ENCODE measurements around the gene DSE.
A peak's percentile ranks its signal among the peaks of the same experiment; 100 is the strongest.

The DSE gene

DNA sequence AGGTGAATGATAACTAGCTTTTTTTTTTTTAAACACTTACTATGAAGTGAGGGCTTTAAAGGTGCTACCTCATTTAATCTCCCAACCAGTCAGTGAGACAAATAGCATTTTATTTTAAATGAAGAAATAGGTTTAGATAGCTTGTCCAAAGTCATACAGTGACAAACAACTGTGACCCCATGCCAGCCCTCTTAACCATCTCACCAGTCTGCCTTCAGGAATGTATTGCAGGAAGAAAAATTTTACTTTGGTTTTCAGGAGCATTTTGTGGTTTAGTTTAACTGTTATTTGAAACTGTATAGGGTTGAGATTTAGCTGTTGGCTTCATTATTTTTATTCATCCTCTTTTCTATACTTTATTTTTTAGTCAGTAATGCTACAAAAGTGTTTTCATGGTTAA, 18.6 kb downstream of the DSE start:
- DNase-seq = no peak

DNA sequence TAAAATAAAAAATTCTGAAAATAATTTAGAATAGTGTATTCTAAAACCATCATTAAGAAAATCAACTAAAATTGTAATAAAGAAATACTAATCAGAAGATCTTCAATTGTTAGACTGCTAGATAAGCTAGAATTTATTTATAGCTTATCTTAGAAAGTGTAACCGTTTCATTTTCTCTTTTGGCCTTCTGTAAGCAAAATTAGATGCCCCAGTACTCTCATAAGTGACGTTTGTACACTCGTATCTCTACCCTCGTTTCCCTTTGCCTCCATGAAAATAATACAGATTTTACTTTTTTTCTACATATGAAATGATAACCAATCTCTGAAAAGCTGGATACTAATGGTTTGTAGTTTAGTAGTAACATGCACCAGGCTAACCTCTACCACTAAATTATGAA, 19.8 kb downstream of the DSE start:
- DNase-seq = no peak

DNA sequence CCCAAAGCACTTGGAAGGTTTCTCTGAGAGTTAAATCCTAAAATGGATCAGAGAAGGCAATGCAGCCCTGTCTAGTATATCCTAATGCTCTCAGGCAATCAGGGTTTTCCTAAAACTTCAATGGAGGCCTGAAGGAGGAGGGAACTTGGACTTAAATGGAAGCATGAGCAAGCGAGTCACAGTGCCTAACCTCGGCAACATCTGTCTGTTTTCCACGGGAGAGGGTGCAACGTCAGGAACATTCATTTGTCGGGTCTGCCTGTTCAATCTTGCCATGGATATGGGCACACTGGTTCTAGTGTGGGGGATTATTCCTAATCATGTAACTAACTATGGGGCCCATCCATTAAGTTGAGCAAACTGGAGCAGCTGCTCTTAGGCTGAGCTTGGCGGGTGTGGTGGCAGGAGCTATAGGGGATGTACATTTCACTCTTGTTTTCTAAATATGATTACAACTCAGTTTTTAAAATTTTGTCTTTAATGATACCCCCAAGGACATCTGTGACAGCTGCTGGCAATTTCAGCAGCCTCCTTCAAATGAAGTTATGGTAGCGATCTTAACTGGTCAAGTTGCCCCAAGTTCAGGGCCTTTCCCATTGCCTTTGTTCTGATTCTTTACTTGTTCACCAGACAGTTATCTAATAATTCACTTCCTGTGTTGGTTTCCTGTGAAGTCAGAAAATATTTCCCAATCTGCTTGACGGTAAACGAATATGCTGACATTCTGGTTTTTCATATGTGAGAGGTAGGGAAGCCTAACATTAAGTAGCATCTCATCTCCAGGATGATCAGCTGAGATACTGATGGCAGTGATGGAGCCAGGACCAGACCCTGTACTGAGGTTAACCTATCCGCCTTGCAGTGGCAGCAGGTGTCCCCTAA, 21.6 kb downstream of the DSE start:
- DNase-seq = no peak

DNA sequence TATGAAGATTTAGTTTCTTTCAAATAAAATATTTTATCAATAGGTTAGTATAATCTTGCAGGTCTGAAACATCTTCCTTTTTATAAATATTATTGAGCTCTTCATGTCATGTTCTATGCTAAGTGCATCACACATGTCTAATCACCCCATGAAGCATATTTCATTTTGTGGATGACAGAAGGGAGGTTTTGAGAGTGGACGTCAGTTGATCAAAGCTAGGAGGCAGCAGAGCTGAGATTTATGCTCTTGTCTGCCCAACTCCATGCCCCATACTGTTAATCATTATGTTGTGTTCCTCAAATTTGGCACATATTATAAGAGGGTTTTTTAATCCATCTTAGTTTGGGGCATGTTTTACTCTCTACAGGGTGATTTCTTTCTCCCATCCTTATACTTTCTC, 22.7 kb downstream of the DSE start:
- DNase-seq = no peak

DNA sequence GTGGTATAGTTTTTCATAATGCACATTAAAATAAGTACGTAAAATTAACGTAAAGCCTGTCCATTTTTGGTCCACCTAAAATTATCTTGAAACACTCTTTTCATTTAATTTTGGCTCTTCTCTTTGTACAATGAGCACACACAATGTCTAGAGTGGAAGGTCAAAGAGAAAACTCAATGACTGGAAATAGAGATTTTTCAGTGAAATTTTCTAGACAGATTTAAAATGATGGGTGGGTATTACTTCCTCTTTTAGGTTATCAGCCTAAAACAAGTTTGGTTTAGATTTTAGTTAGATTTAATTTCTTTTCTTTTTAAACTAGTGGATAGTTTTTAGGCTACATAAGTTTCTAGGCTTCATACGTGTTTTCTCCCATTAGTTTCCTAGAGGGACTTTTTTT, 24.9 kb downstream of the DSE start:
- no peak for DNase-seq

DNA sequence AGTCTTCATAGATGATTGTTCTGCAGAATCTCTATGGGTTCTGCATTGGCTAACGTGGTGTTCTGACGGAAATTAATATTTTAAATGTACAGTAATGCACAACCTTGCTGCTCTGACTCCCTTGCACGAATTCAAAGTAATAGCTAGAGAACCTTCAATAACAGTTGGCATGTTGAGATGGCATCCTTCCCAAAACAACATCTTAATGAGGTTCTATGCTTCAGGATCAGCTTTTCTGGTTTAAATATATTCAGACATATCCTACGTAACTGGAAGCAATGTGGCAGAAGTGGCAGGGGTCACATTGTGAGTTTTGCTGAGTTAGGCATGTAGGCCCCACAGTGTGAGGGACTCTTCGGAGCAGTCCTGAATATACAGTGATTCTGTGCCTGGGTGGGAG, 25.7 kb downstream of the DSE start:
- no peak for DNase-seq

DNA sequence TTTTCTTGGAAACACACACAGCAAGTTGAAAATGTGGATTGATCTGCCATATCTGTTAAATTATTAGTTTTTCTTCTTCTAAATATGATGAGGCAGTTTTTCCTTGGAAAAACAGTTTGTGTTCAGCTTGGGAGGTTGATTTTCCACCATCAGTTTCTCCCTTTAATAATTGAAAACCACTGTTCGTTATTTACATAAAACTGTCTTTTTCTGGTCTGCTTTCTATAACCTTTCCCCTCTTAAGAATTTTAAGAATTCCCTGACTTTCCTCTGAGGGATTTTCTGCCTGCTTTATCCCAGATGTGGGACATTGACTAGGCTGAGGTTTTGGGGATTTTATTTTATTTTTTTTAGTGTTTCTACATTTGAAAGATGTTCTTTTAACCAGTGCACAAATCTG, 27.2 kb downstream of the DSE start:
- DNase-seq = peak; percentile 5

DNA sequence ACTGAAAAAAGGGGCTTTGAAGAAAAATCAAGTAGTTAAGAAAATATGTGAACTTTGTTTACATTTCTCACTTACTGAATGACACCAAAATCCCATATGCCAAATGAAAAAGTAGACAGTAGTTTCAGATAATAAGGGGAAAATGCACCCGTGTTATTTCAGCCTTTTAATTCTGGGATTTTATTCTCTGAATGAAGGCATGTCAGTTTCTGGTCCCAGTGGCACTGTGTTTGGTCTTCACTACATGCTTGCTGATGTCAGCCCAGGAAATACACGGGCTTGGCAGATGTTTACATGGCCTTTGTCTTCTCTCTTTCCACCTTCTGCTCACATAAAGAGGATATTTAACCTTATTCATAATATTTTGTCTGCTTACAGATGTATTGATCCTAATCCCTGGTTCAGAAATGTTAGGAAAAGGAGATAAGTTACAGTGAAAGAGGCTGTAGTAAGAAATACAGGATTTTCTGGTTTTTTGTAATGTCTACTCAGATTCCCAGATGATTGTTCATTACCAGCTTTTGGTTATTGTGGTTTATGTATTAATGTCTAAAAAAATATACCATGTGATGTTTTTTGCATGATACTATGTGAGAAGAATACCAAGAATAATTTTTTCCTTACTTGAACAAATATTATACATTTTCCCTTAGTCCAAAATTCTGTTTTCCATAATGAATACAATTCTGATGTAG, 27.7 kb downstream of the DSE start:
- DNase-seq = peak; percentile 41

DNA sequence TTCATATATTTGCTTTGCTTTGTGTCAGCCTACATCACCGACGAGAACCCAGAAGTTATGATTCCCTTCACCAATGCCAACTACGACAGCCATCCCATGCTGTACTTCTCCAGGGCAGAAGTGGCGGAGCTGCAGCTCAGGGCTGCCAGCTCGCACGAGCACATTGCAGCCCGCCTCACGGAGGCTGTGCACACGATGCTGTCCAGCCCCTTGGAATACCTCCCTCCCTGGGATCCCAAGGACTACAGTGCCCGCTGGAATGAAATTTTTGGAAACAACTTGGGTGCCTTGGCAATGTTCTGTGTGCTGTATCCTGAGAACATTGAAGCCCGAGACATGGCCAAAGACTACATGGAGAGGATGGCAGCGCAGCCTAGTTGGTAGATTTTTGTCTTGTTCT, 28.5 kb downstream of the DSE start:
- DNase-seq = no peak

DNA sequence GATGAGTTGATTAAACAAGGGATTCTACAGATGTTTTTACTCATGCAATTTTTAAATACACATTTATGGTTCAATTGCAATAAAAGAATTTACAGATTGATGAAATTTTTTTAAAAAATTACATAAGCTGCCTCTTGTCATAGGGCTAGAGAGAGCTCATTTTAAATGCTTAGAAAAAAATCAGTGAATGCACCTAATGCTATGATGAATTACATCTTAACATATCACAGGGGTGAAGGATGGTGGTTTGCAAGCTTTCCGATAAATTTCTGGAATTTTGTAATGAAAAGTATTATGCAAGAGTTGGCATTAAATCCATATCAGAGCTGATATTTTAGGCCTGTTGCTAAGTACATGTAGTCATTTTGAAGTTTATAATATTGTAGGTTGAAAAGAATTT, 29.6 kb downstream of the DSE start:
- no peak for DNase-seq

DNA sequence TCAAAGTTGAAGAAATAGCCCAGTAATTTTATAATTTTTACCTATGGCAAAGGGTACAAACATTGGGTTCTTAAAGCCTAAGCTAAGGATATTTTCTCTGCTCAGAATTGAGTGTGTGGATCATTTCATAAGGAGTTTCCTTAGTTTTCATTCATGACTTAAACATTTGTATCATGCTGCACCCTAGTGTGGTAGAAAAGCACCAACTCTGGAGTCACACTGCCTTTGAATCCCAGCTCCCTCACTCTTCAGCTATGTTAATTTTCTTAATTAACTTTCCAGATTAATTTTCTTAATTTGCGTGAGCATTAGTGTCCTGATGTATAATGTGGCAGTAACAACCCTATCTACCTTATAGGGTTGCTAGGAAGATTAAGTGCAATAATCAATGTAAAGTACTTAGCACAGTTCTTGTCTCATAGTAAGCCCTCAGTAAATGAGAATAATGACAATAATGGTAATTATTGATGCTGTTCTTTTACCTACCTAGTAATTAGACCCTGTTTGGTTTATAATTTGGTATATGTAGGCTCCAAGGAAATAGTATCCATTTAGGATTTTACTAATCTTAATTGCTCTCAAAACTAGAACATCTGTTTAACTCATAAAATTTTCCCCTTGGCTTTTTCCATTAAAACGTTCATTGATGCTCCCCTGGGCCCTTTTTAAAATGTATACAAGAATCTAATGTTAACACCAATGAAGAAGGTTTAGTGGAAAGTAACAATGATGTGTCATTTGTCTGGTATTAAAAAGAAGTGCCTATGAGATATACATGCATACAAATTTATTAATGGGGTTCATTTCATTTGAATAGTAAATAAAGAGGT, 31.6 kb downstream of the DSE start:
- DNase-seq = no peak

DNA sequence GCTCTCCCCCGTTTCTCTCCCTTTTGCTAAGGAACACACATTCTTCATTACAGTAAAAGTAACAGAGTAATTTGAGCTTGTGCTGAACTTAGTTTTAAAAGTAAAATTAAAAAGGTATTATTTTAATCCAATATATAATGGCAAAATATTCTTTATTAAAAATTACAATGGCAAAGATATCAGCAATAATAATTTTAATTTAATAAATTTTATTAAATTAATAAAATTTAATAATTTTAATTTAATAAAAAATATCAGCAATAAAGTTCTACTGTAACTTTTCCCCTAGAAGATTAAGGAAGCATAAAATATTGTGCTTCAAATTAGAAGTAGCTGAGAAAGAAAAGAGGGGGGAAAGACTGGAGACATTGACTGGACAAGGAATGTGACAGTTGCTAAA, 32.5 kb downstream of the DSE start:
- no peak for DNase-seq

DNA sequence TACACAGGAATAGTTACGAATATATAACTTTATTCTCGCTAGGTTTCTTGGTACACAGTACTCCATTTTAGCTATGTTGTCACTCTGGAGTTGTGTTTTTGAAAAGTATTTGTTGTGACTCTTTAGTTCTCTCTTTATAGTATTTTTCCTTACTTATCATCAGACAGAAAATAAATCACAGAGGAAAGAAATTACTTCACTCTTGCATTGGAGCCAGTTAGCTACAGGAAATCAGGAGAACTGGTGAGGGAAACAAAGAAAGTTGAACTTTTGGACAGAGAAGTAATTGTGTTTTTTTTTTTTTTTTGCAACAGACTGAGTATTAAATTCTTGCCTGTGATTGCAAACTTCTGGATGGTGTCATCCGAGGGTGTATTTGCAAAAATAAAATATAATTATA, 33.9 kb downstream of the DSE start:
- no peak for DNase-seq

DNA sequence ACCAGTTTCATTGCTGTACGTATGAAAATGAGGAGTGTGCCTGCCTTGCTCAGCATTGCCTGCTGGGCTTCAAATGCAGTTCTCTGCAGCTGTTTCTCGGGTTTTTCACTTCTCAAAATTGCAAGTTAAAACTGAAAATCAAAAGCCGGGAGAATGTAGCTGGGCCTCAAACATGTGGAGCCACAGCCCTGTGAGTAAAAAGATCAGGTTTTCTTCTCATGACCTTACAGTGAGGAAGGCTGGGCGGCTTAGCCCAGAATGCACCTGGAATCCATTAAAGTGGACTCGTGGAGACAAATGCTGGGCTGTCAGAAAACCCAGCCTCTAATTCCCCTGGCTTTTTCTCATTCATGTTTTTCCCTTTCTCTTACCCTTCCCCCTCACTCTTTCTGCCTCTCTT, 34.4 kb downstream of the DSE start:
- no peak for DNase-seq

DNA sequence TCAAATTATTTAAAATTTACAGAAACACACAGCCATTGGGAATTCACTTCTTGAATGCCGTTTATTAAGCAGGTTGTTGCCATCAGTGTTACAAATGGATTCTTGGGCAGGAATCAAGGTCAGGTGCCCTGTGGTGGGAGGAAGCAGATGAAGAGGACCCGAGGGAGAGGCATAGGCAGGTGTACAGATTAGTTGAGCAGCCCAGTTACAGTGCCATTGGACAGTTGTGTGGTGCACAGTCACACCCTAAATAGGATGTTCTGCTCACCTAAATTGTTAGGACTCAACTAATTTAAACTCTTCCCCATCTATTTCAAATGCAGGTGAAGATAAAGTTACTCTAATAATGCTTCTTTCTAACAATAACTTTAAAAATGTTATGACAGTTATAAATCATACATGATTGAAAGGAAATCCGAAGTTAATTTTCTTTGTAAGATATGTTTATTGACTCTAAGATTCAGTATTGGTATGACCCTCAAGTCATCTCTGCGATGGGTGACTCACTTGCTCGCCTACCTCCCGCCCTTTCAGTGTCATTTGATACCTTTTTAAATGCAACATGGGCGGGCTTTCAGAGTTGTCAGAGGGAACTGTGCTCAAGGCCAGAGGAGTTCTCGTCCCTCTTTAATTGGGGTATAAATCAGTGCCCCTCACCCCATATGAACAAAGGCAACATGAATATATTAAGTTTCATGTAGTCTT, 35.1 kb downstream of the DSE start:
- DNase-seq = no peak

DNA sequence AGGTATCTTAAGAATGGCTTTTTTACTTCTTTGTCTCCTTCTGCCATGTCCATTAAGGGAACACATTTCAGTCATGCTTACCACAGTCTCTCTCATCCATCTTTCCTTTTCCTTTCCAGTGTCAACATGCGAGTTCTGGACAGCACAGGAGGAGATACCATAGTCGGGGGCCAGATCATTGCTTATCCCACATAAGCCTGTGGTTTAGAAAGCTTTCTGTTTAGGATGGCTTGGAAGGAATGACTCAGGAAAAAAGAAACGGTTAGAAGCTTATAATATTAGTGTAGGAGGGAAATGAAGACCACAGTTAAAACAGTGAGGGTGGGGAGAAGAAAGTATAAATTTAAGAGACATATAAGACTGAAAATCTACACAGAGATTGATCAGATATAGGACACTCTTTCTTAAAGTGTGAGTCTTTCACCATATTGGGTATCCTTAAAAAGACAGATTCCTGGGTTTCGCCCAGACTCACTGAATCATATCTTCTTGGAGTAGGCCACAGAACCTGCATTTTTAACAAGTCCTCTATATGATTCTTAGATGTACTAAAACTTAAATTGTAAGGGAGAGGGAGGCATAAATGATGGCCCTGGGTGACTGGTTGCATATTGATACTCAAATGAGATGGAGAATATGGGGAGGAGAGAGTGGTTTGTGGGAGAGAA, 36.1 kb downstream of the DSE start:
- no peak for DNase-seq

DNA sequence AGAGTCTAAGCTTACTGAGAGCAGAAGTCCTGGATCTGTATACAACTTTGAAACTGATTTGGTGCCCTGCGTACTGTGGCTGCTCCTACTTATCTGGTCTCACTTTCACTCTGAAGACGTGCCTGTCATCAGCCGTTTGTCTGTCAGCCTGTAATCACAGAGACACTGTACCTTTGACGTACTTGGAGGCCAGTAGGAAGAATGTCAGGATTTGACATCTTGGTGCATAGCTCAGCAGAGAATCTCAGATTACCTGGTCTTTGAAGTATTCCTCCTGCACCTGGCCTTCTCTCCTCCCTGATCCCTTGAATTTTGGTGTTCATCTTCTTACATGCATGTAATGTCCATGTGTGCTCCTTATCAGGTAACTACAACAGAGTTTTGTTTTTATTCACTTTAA, 37.7 kb downstream of the DSE start:
- DNase-seq = no peak

DNA sequence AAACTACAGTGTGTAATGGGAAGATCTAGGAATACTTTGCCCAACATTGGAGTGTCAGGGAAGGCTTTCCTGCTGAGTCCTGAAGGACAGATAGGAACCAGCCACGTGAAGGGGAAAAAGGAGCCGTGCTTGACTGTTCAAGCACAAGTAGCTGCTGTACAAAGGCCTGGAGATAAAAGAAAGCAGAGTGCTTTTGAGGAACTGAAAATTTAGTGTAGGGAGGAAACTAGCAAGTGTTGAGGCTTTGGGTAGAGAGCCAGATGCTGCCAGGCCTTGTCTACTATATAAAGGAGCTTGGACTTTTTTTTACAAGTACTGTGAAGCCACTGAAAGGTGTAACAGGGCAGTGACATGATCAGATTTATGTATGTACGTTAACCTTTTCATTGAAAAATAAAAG, 39.0 kb downstream of the DSE start:
- no peak for DNase-seq

DNA sequence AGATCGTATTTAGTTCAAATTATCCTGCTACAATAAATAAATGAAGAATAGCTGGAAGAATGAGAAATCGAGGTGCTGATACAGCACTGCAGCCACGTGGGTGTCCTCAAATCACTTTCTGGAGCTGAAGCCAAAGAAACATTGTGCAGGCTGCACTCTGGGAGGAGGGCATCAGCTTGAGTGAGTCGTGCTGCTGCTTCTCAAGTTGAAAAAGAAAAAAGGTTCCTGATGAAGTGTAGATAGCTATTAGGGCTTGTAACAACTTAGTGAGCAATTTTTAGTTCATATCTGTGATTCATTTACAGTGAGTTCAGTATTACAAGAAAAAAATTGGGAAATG, 40.5 kb downstream of the DSE start:
- no peak for DNase-seq

DNA sequence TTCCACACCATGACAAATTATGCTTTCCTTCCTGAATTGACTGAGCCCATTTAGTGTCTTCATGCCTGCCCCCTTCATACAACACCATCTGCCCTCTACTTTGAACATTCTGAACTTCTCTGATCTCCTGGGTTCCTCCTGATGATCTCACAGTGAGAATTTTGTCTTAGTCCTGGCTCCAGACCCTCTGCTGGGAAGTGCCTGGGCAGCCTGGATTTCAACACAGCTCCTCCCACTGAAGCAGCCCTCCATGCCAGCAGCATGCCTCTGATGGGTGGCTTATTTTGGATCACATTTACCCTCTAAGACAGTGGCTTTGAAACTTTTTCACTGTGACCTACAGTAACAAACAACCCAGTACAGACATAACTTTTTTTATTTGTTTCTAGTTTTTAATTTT, 41.5 kb downstream of the DSE start:
- no peak for DNase-seq

DNA sequence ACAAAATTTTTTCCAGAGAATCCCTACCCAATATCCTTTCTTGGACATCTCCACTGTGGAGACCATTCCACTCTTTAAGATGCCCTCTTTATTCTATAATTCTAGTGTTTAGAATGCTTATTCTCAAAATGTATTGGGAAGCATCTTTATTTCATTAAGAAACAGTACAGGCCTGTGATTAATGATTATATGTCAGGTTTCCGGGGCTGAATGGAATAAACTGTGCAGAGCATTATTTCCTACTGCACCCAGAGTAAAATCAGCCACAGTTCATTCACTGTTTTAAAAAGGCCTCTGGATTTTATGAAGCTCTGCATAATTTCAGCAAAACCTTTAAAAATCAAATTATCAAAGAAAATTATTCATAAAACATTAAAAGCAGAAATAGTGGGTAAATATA, 42.6 kb downstream of the DSE start:
- DNase-seq = no peak

DNA sequence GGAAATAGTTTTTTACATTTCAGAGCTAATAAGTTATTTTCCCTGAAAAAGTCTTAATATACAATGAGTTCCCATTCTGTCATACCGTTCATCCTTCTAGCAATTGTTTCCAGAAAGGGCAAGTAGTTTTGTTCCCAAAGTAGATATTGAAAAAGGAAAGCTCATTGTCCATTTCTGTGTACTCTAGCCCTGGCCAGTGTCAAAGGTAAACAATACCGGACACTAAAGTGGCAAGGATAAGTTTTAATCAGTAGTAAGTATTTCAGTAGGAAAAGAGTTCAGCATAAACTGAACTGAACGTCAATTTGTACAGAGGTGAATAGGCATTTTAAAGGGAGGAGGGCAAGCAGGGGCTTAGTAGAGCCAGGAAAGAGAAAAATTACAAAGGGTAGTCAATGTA, 46.9 kb downstream of the DSE start:
- DNase-seq = no peak
